ENCODE measurements around the gene HPN. TPM values are rescaled to one million over a fixed set of nuclear protein-coding genes. Genes with fewer than 3 reads are reported as not detected.

HPN gene
- total and polyA plus RNA-seq, 9 donors, result 0.42 to 21.1 (median 2.9) TPM; not detected in 1

DNA sequence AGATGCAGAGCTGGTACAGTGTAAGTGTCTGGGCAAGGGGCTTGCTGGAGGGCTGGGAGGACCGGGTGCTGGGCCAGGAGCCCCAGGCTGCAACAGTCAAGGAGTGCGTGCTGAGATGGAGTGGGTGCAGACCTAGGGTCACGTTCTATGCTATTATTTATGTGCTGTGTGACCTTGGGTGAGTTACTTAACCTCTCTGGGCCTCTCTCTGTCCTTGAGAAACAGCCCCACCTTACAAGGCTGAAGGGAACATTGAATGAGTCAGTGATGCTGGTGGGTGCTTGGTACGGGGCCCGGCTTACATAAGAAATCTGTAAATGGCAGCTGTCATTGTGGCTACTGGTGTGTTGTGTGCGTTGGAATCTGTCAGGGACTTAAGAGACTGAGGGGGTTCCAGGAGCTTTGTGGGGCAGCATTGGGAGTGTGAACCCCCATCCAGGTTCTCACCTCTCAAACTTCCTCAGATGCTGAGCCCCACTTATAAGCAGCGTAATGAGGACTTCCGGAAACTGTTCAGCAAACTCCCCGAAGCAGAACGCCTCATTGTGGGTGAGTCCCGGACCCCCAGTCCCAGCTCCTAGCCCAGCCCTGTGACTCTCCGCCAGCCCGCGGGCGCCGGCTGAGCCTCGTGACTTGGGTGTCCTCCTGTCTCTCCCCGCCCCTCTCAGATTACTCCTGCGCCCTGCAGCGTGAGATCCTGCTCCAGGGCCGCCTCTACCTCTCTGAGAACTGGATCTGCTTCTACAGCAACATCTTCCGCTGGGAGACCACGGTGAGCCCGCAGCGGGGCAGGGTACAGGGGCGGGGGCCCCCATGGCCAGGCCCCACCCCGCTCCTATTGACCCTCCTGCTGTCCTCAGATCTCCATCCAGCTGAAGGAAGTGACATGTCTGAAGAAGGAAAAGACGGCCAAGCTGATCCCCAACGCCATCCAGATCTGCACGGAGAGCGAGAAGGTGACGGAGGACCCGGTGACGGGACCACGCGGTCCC lies 31.8 kb upstream of the HPN start:
- Histone ChIP-seq H3K9me3 (no peaks in the 10 kb centered on the region), H3K4me1 (ENCODE audit: insufficient read depth) (peaks cover under 1% of the 10 kb centered on the region), H3K27ac (no peak overlapping the region), H3K4me3 (no peak overlapping the region), H3K36me3 (no peaks in the 10 kb centered on the region), H3K27me3 (no peaks in the 10 kb centered on the region)
- TF ChIP-seq EP300 (IDR thresholded peaks at IDR 0.05) (no peak), CTCF (IDR thresholded peaks at IDR 0.05) (no peak), POLR2A (IDR thresholded peaks at IDR 0.05) (no peak)
- 83 to 87% (median 84%) methylated on average over 36 of the region's 36 CpGs for WGBS, 3 donors
- DNase-seq, result no peak
- intact Hi-C loops (cut with DNase I), result loop anchor here in 2 of 4 donors (5.0 kb wide), 1 partner anchor 37 kb away; no protein-coding TSS in a partner anchor

DNA sequence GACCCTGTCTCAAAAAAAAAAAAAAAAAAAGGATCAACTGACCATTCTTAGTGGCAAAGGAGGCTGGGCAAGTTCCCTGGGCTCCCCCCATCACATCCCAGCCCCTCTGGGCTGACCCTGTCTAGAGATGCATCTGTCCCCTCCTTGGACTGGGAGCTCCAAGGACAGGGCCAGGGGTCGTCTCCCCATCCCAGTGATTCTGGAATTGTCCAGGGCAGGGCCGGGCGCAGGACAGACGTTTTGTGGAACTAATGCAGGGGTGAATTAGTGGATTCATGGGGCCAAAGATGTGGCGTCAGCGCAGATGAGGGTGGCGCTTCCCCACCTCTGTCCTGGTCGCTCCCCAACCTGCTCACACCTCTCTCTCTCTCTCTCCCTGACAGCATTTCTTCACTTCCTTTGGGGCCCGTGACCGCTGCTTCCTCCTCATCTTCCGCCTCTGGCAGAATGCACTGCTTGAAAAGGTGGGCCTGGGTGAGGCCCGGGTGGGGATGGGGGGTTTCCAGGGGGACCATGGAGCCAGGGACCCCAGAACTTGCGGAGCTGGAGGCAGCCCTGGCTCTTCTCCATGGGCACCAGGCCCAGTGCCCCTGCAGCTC lies 30.3 kb upstream of the HPN start:
- no peaks in the 10 kb centered on the region for H3K27me3 ChIP-seq
- intact Hi-C loops (cut with DNase I), result loop anchor here in 2 of 4 donors (5.0 kb wide), 1 partner anchor 39 kb away; no protein-coding TSS in a partner anchor
- WGBS, 3 donors, result 81 to 85% (median 82%) methylated on average over 13 of the region's 13 CpGs
- no peaks in the 10 kb centered on the region for H3K4me1 ChIP-seq (ENCODE audit: insufficient read depth)
- no peaks in the 10 kb centered on the region for H3K9me3 ChIP-seq
- no peak overlapping the region for H3K4me3 ChIP-seq
- no peaks in the 10 kb centered on the region for H3K36me3 ChIP-seq
- DNase-seq, result no peak
- no peak overlapping the region for H3K27ac ChIP-seq
- TF ChIP-seq CTCF (IDR thresholded peaks at IDR 0.05) (no peak), EP300 (IDR thresholded peaks at IDR 0.05) (no peak), POLR2A (IDR thresholded peaks at IDR 0.05) (no peak)

DNA sequence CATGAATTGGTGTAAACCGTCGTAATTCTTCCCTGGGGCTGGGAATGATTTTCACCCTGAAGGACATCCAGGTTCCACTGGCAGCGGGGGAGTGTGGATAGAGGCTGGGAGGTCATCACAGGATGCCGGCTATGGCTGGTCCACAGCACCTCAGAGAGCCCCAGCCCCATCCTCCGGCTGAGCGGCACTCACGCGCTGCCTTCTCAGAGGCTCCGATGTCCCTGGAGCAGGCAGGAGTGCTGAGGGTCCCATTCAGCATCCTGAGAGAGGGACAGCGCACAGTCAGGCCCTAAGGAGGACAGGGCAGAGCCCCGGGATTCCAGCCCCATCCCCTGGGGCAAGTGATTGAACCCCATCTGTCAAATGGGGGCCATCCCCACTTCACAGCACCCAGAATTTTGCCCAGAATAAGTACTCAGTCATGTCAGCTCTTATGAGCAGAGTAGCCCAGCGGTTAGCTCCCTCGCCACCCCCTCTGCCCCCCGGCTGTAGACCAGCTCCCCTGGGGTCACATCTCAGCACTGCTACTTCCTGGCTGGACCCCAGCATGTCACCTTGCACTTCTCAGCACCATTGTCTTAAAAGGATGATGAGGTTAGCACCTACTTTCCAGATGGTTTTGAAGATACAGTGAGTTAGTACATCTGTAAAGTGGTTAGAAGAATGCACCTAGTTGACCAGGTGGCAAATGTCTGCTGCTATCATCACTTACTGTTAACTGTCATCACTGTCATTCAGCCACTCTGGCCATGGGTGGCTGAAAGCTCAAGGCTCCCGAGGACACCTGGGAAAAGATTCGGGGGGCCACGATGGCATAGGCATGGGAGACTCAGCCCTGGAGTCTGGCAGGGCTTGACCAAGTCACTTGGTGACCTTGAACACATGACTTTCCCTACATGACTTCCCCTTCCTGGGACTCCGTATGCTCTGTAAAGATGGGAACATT lies 29.5 kb upstream of the HPN start:
- Histone ChIP-seq H3K4me1 (ENCODE audit: insufficient read depth) (no peaks in the 10 kb centered on the region), H3K27ac (no peak overlapping the region), H3K4me3 (no peak overlapping the region), H3K36me3 (no peaks in the 10 kb centered on the region), H3K9me3 (no peaks in the 10 kb centered on the region), H3K27me3 (no peaks in the 10 kb centered on the region)
- 69 to 80% (median 69%) methylated on average over 18 of the region's 18 CpGs for WGBS, 3 donors
- no peak for DNase-seq
- TF ChIP-seq POLR2A (IDR thresholded peaks at IDR 0.05) (no peak), CTCF (IDR thresholded peaks at IDR 0.05) (no peak), EP300 (IDR thresholded peaks at IDR 0.05) (no peak)
- intact Hi-C loops (cut with DNase I), result loop anchor here (2.0 to 5.0 kb wide), 2 partner anchors 39 to 40 kb away; no protein-coding TSS in a partner anchor
